HUES48 (cell line): ENCODE measurements around the gene CAPN10.

Experiments
- H3K27ac ChIP-seq: one replicate; pipeline ENCODE4 v1.7.0; 2013; ENCODE audit warnings: low read depth, low read length, inconsistent platforms
- H3K27me3 ChIP-seq: 2 replicates; pipeline ENCODE4 v1.6.1; 2013; ENCODE audit warnings: mild to moderate bottlenecking, low read length; ENCODE audit not compliant: control insufficient read depth, insufficient read depth
- H3K36me3 ChIP-seq: 2 replicates; pipeline ENCODE4 v1.6.1; 2013; ENCODE audit warnings: low read length; ENCODE audit not compliant: control insufficient read depth, insufficient read depth
- H3K4me1 ChIP-seq: 2 replicates; pipeline ENCODE4 v1.6.1; 2013; ENCODE audit warnings: mild to moderate bottlenecking, low read length; ENCODE audit not compliant: control insufficient read depth, insufficient read depth
- H3K4me3 ChIP-seq: 2 replicates; pipeline ENCODE4 v1.5.1; 2013; ENCODE audit warnings: mild to moderate bottlenecking, low read depth, low read length
- H3K9ac ChIP-seq: 2 replicates; pipeline ENCODE4 v1.6.1; 2013; ENCODE audit warnings: mild to moderate bottlenecking, low read depth, low read length, moderate library complexity
- H3K9me3 ChIP-seq: 2 replicates; pipeline ENCODE4 v1.6.1; 2013; ENCODE audit warnings: low read length; ENCODE audit not compliant: control insufficient read depth, insufficient read depth

Gene CAPN10

DNA sequence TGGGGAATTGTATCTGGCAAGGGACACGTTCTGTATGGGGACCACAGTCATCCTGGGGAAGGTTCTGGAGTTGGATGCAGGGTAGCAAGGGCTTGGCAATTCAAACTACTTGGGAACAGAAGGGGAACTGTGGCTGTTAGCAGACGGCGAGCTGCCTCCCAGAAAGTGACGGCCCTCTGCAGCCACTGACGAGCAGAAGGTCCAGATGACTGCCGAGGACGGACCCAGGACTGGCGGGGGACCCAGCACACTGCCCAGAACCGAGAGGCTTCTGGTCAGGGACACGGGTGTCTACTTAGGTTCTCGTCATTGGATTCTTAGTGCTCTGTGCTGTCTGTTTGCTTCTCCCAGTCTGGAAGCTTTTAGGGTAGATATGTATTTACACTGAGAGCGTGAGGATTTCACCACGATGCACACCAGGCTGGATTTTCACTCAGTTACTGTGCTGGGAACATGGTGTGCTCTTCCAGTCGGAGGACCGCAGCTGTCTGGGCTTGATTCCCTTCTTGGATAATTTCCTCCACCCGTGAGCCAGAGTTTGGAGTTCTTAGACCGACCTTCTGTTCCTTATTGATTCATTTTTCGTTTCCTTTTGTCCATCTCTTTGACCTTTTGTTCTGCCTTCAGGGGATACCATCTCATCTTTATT is 52.1 kb downstream of the CAPN10 start:
- H3K27ac ChIP-seq = no peak overlapping the region
- H3K9me3 ChIP-seq = peaks cover 21% of the 10 kb centered on the region
- H3K27me3 ChIP-seq = no peaks in the 10 kb centered on the region
- no peaks in the 10 kb centered on the region for H3K36me3 ChIP-seq
- H3K4me3 ChIP-seq = no peak overlapping the region
- no peaks in the 10 kb centered on the region for H3K4me1 ChIP-seq
- H3K9ac ChIP-seq = no peak overlapping the region

GRCh38 chr2:240639566-240639965 is 53.0 kb downstream of the CAPN10 start:
- no peaks in the 10 kb centered on the region for H3K27me3 ChIP-seq
- no peak overlapping the region for H3K4me3 ChIP-seq
- no peak overlapping the region for H3K9ac ChIP-seq
- no peak overlapping the region for H3K27ac ChIP-seq
- no peaks in the 10 kb centered on the region for H3K4me1 ChIP-seq
- H3K36me3 ChIP-seq = no peaks in the 10 kb centered on the region
- H3K9me3 ChIP-seq = peaks cover 13% of the 10 kb centered on the region

GRCh38 chr2:240640939-240641338 is 54.4 kb downstream of the CAPN10 start:
- Histone ChIP-seq H3K27me3 (no peaks in the 10 kb centered on the region), H3K27ac (no peak overlapping the region), H3K9me3 (peaks cover under 1% of the 10 kb centered on the region; the same call in 1 of the 2 replicates), H3K9ac (no peak overlapping the region), H3K36me3 (no peaks in the 10 kb centered on the region), H3K4me3 (no peak overlapping the region), H3K4me1 (no peaks in the 10 kb centered on the region)

GRCh38 chr2:240642061-240642805 is 55.7 kb downstream of the CAPN10 start:
- H3K4me1 ChIP-seq = no peaks in the 10 kb centered on the region
- no peaks in the 10 kb centered on the region for H3K27me3 ChIP-seq
- no peak overlapping the region for H3K4me3 ChIP-seq
- H3K9me3 ChIP-seq = no peaks in the 10 kb centered on the region; the same call in 1 of the 2 replicates
- H3K36me3 ChIP-seq = no peaks in the 10 kb centered on the region
- no peak overlapping the region for H3K27ac ChIP-seq
- H3K9ac ChIP-seq = no peak overlapping the region

GRCh38 chr2:240642806-240643092 is 56.2 kb downstream of the CAPN10 start:
- no peak overlapping the region for H3K9ac ChIP-seq
- H3K4me1 ChIP-seq = no peaks in the 10 kb centered on the region
- no peaks in the 10 kb centered on the region for H3K9me3 ChIP-seq
- no peaks in the 10 kb centered on the region for H3K27me3 ChIP-seq
- no peak overlapping the region for H3K27ac ChIP-seq
- no peaks in the 10 kb centered on the region for H3K36me3 ChIP-seq
- no peak overlapping the region for H3K4me3 ChIP-seq

DNA sequence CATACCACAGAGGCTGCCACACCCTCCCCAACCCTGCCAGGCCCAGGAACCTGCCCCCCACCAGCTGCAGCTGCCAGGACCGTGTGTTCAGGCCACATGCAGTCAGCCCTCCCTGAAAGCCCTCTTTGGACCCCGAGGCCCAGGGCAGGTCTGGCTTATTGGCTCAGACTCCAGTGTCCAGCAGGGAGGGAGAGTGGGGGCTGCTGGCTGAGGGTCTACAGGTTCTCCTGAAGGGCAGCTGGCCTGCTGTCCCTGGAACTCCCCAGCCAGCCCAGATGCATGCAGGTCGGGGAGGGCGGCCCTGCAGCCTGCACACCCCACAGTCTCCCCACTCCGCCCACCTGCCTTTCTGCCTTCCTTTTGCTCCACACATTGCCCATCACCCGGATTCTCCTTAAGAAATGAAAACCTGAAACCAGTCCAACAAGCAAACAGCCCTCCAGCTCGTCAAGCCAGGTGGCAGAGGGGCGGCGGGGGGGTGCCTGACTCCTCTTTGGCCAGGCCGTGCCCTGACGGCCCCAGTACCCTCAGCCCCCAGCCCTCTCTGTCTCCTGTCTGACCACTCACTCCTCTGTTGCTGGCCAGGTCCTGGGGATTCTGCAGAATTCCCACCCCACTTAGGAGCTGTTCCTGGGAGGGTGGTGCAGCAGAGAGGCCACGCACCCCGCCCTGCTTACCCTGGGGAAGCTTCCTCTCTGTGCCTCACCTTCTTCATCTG is 56.7 kb downstream of the CAPN10 start:
- Histone ChIP-seq H3K9ac (no peak overlapping the region), H3K4me3 (no peak overlapping the region), H3K36me3 (no peaks in the 10 kb centered on the region), H3K4me1 (no peaks in the 10 kb centered on the region), H3K9me3 (no peaks in the 10 kb centered on the region), H3K27me3 (no peaks in the 10 kb centered on the region), H3K27ac (no peak overlapping the region)

- no peak overlapping the region for H3K9ac ChIP-seq
- no peaks in the 10 kb centered on the region for H3K27me3 ChIP-seq
- H3K4me1 ChIP-seq = peaks cover 4% of the 10 kb centered on the region; the same call in 1 of the 2 replicates
- H3K36me3 ChIP-seq = no peaks in the 10 kb centered on the region
- H3K4me3 ChIP-seq = no peak overlapping the region
- H3K27ac ChIP-seq = no peak overlapping the region
- H3K9me3 ChIP-seq = no peaks in the 10 kb centered on the region
Observed at GRCh38 chr2:240643811-240644150, 57.2 kb downstream of the CAPN10 start.

GRCh38 chr2:240644171-240644651 is 57.7 kb downstream of the CAPN10 start:
- Histone ChIP-seq H3K36me3 (no peaks in the 10 kb centered on the region), H3K4me1 (peaks cover 7% of the 10 kb centered on the region; the same call in 1 of the 2 replicates), H3K27ac (no peak overlapping the region), H3K9ac (no peak overlapping the region), H3K9me3 (no peaks in the 10 kb centered on the region), H3K27me3 (no peaks in the 10 kb centered on the region), H3K4me3 (no peak overlapping the region)

DNA sequence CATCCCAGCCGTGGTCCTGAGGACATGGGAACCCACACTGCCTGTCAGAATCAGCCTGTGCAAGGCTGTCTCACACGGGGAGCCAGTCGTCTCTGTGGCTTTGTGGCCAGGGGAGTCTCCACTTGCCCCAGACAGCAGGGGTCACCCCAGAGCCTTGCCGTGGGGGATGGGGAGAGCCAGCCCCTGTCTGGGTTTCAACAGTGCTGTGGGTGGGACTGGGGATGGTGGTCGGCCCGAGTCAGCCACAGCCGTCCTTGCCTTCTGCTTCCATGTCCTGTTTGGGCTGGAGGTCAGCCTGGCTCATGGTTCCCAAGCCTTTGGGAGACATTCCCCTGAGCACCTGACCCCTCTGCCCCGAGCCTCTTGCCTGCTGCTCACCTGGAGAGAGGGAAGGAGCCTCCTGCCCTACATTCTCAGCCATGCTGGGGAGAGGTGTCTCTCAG is 58.3 kb downstream of the CAPN10 start:
- no peaks in the 10 kb centered on the region for H3K27me3 ChIP-seq
- no peak overlapping the region for H3K4me3 ChIP-seq
- no peaks in the 10 kb centered on the region for H3K36me3 ChIP-seq
- no peak overlapping the region for H3K27ac ChIP-seq
- H3K9ac ChIP-seq = no peak overlapping the region
- H3K4me1 ChIP-seq = peaks cover 7% of the 10 kb centered on the region; the same call in 1 of the 2 replicates
- H3K9me3 ChIP-seq = no peaks in the 10 kb centered on the region

- no peak overlapping the region for H3K4me3 ChIP-seq
- no peaks in the 10 kb centered on the region for H3K9me3 ChIP-seq
- no peaks in the 10 kb centered on the region for H3K36me3 ChIP-seq
- H3K9ac ChIP-seq = no peak overlapping the region
- H3K27me3 ChIP-seq = no peaks in the 10 kb centered on the region
- no peak overlapping the region for H3K27ac ChIP-seq
- peaks cover 7% of the 10 kb centered on the region; the same call in 1 of the 2 replicates for H3K4me1 ChIP-seq
Observed at GRCh38 chr2:240645346-240645745, 58.8 kb downstream of the CAPN10 start.

DNA sequence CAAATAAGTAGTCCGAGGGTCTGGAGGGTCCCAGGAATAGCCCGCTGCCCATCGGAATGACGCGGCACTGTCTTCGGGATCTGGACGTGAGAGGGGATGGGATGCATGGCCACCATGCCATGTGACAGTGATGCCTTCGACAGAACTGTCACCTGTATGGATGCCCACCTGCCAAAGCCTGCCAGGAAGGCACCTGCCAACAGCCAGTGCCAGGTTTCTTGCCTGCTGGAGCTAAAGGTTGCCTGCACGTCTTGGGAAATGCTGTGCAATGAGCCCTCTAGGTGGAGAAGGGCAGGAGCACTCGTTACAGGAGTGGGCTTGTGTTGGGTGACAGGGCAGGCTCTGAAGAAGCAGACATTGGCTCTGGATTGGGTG is 59.3 kb downstream of the CAPN10 start:
- Histone ChIP-seq H3K4me1 (peaks cover 7% of the 10 kb centered on the region; the same call in 1 of the 2 replicates), H3K9ac (no peak overlapping the region), H3K4me3 (no peak overlapping the region), H3K27me3 (no peaks in the 10 kb centered on the region), H3K36me3 (no peaks in the 10 kb centered on the region), H3K9me3 (no peaks in the 10 kb centered on the region), H3K27ac (no peak overlapping the region)
